H1 (cell line): ENCODE results near the gene TMEM255A. TPM values are rescaled to one million over a fixed set of nuclear protein-coding genes. Genes with fewer than 3 reads are reported as not detected.

Source experiments
- CTCF ChIA-PET: fragments of 300-600 bp; sonication (Branson Sonifier 250); formaldehyde crosslinking; loops from one replicate; lab custom pipeline; 2021; ENCODE audit not compliant: partially characterized antibody; lab: Charles Lee
- POLR2A ChIA-PET: fragments of 300-600 bp; sonication (Branson Sonifier 250); formaldehyde crosslinking; loops from one replicate; lab custom pipeline; 2021; ENCODE audit warnings: inconsistent platforms; ENCODE audit not compliant: partially characterized antibody; lab: Charles Lee
- DNase-seq, 2 experiments: peaks; one replicate each; pipeline versions ENCODE4 v3.0.0 to v3.0.0-alpha.2; 2010 to 2022; ENCODE audit warnings: low spot score in 2 of 2, low read depth in 1 of 2, mixed read lengths in 1 of 2
- FAIRE-seq: peaks from 2 replicates; lab custom pipeline; 2011; peaks lifted over from hg19 to GRCh38; lab: Jason Lieb, UNC
- H2AFZ ChIP-seq: 2 replicates; pipeline ENCODE4 v1.8.1; 2012; ENCODE audit warnings: low read length, inconsistent platforms
- H2AK5ac ChIP-seq: 2 replicates; pipeline ENCODE4 v1.6.1; 2013; ENCODE audit warnings: low read depth, low read length
- H2BK120ac ChIP-seq: replicated peaks from 2 replicates; pipeline ENCODE3; 2013; ENCODE audit warnings: low read depth, low read length, inconsistent platforms
- H2BK12ac ChIP-seq: 2 replicates; pipeline ENCODE4 v1.6.1; 2013; ENCODE audit warnings: low read depth, low read length
- H2BK15ac ChIP-seq: 2 replicates; pipeline ENCODE4 v1.6.1; 2013; ENCODE audit warnings: low read length
- H2BK20ac ChIP-seq: 2 replicates; pipeline ENCODE4 v1.6.1; 2013; ENCODE audit warnings: low read length
- H2BK5ac ChIP-seq: 2 replicates; pipeline ENCODE4 v1.6.1; 2013; ENCODE audit warnings: low read depth, low read length
- H3K14ac ChIP-seq: 2 replicates; pipeline ENCODE4 v1.6.1; 2013; ENCODE audit warnings: inconsistent platforms; ENCODE audit not compliant: insufficient read length
- H3K18ac ChIP-seq: 2 replicates; pipeline ENCODE4 v1.6.1; 2013; ENCODE audit warnings: low read length; ENCODE audit errors: extremely low read depth
- H3K23ac ChIP-seq: 2 replicates; pipeline ENCODE4 v1.6.1; 2013; ENCODE audit warnings: inconsistent platforms; ENCODE audit not compliant: insufficient read length
- H3K23me2 ChIP-seq: 2 replicates; pipeline ENCODE4 v1.6.1; 2013; ENCODE audit warnings: low read depth, low read length
- H3K27ac ChIP-seq: 2 replicates; pipeline ENCODE4 v1.6.1; 2011; ENCODE audit warnings: low read depth, low read length, inconsistent platforms
- H3K27me3 ChIP-seq, 4 experiments: replicated peaks in 1 of 4; 1 replicate in 1 of 4; 2 replicates in 3 of 4; pipeline versions ENCODE4 v1.6.1 to v1.8.1; 2011 to 2013; ENCODE audit warnings: low read length in 3 of 4, mild to moderate bottlenecking in 3 of 4, inconsistent platforms in 2 of 4, mixed read lengths in 2 of 4, moderate library complexity in 1 of 4; ENCODE audit not compliant: control insufficient read depth in 3 of 4, insufficient read depth in 3 of 4; ENCODE audit errors: extremely low read depth in 1 of 4
- H3K36me3 ChIP-seq, 4 experiments: 2 replicates each; pipeline versions ENCODE4 v1.6.1 to v1.8.1; 2011 to 2013; ENCODE audit warnings: mild to moderate bottlenecking in 4 of 4, low read length in 3 of 4, moderate library complexity in 2 of 4, control low read depth in 1 of 4, inconsistent platforms in 1 of 4; ENCODE audit not compliant: insufficient read depth in 4 of 4, control insufficient read depth in 2 of 4
- H3K4ac ChIP-seq: replicated peaks from 2 replicates; pipeline ENCODE3; 2013; ENCODE audit warnings: low read length, low read depth, mixed read lengths, inconsistent platforms; ENCODE audit not compliant: insufficient read length
- H3K4me1 ChIP-seq, 4 experiments: replicated peaks in 1 of 4; 1 replicate in 1 of 4; 2 replicates in 3 of 4; pipeline versions ENCODE4 v1.6.1 to v1.8.1; 2011 to 2013; ENCODE audit warnings: low read length in 3 of 4, inconsistent platforms in 2 of 4, mixed read lengths in 1 of 4; ENCODE audit not compliant: insufficient read depth in 4 of 4, control insufficient read depth in 3 of 4
- H3K4me2 ChIP-seq, 2 experiments: 2 replicates each; pipeline versions ENCODE4 v1.6.1 to v1.8.1; 2011 to 2013; ENCODE audit warnings: low read depth in 2 of 2, low read length in 2 of 2, control low read depth in 1 of 2, inconsistent platforms in 1 of 2, mild to moderate bottlenecking in 1 of 2; ENCODE audit not compliant: insufficient read depth in 1 of 2
- H3K4me3 ChIP-seq, 4 experiments: fragments of 200-600, 300-600 bp in 1 of 4; sonication (generic), shearing (Covaris generic), sonication (Bioruptor Twin) in 1 of 4; 2 replicates each; pipeline versions ENCODE4 v1.5.1 to v1.8.1; 2011 to 2016; ENCODE audit warnings: low read length in 4 of 4, low read depth in 3 of 4, control low read depth in 2 of 4, inconsistent platforms in 2 of 4, mild to moderate bottlenecking in 2 of 4, mixed read lengths in 1 of 4, moderate library complexity in 1 of 4; ENCODE audit not compliant: insufficient read depth in 2 of 4; ENCODE audit errors: extremely low read depth in 1 of 4
- H3K56ac ChIP-seq: replicated peaks from 2 replicates; pipeline ENCODE3; 2013; ENCODE audit warnings: low read depth, mild to moderate bottlenecking, mixed read lengths, low read length, inconsistent platforms; ENCODE audit not compliant: insufficient read length
- H3K79me1 ChIP-seq: 2 replicates; pipeline ENCODE4 v1.6.1; 2013; ENCODE audit warnings: low read depth, low read length, control low read depth
- H3K79me2 ChIP-seq, 2 experiments: 2 replicates each; pipeline versions ENCODE4 v1.6.1 to v1.8.1; 2012 to 2013; ENCODE audit warnings: low read length in 2 of 2, mild to moderate bottlenecking in 2 of 2, inconsistent platforms in 1 of 2; ENCODE audit not compliant: insufficient read depth in 2 of 2, control insufficient read depth in 1 of 2
- H3K9ac ChIP-seq, 4 experiments: replicated peaks in 1 of 4; 1 replicate in 1 of 4; 2 replicates in 3 of 4; pipeline versions ENCODE4 v1.6.1 to v1.8.1; 2011 to 2013; ENCODE audit warnings: low read depth in 3 of 4, low read length in 3 of 4, control low read depth in 2 of 4, mild to moderate bottlenecking in 2 of 4, moderate library complexity in 2 of 4, inconsistent platforms in 1 of 4; ENCODE audit errors: extremely low read depth in 1 of 4
- H3K9me3 ChIP-seq, 2 experiments: 2 replicates each; pipeline versions ENCODE4 v1.6.1 to v1.8.1; 2012 to 2013; ENCODE audit warnings: mild to moderate bottlenecking in 2 of 2, moderate library complexity in 2 of 2, control low read depth in 1 of 2, inconsistent platforms in 1 of 2, low read depth in 1 of 2, low read length in 1 of 2, mixed read lengths in 1 of 2; ENCODE audit not compliant: insufficient read depth in 2 of 2
- H4K20me1 ChIP-seq, 2 experiments: replicated peaks in 1 of 2; 2 replicates each; pipeline versions ENCODE3 to v1.8.1; 2011 to 2013; ENCODE audit warnings: inconsistent platforms in 2 of 2, low read length in 2 of 2, mild to moderate bottlenecking in 1 of 2; ENCODE audit not compliant: insufficient read depth in 2 of 2, control insufficient read depth in 1 of 2
- H4K5ac ChIP-seq: 2 replicates; pipeline ENCODE4 v1.6.1; 2013; ENCODE audit warnings: low read length, low read depth, mixed read lengths, inconsistent platforms; ENCODE audit not compliant: insufficient read length
- H4K8ac ChIP-seq: 2 replicates; pipeline ENCODE4 v1.8.0; 2013; ENCODE audit warnings: mild to moderate bottlenecking, moderate library complexity, low read length, inconsistent platforms; ENCODE audit not compliant: insufficient read depth; ENCODE audit errors: extremely low read depth
- H4K91ac ChIP-seq: replicated peaks from 2 replicates; pipeline ENCODE3; 2013; ENCODE audit warnings: low read length, mixed read lengths, inconsistent platforms; ENCODE audit not compliant: insufficient read length
- KDM4A ChIP-seq: IDR thresholded peaks from one replicate; pipeline ENCODE4 v1.7.1; 2012; ENCODE audit warnings: low read depth, mild to moderate bottlenecking, moderate library complexity, low read length, inconsistent platforms; ENCODE audit not compliant: severe bottlenecking
- SP2 ChIP-seq: IDR thresholded peaks from 2 replicates; pipeline ENCODE4 v1.6.1; 2012; ENCODE audit warnings: mild to moderate bottlenecking, low read length, inconsistent platforms
- polyA plus RNA-seq, 7 experiments: library from polyadenylated mRNA; depleted of rRNA in 3 of 7; stranded (reverse) in 5 of 7; unstranded in 2 of 7; fragments of >200 nt in 5 of 7; fragments of 200-250 nt in 2 of 7; gene quantifications; 1 replicate in 5 of 7; 2 replicates in 1 of 7; 4 replicates in 1 of 7; pipeline versions ENCODE4 v1.2.1 to v1.2.3, GENCODE V29; 2011 to 2013; ENCODE audit warnings: missing spikeins in 2 of 7, mixed read lengths in 2 of 7
- total RNA-seq: library from RNA; stranded (reverse); fragmentation: NEBNext Ultra II Directional; extraction: Animal tissue kit (Norgen Biotek cat#: 25700); gene quantifications from 2 replicates; pipeline ENCODE4 v1.2.1, GENCODE V29; 2021

TMEM255A gene
- total and polyA plus RNA-seq, 2 of the 8 experiments (the other 6 are each of a cell fraction or from before 2014, with no cell fraction given): 0.73 to 2.3 TPM

- Histone ChIP-seq H3K4me2 (no peak overlapping the region), H3K36me3 (no peaks in the 10 kb centered on the region), H3K4me3 (no peak overlapping the region), H2BK15ac (no peak overlapping the region), H4K5ac (no peak overlapping the region), H3K79me1 (no peaks in the 10 kb centered on the region), H3K18ac (no peak overlapping the region), H2AFZ (no peak overlapping the region), H2BK120ac (no peak overlapping the region), H3K23ac (no peak overlapping the region), H2BK5ac (no peak overlapping the region), H3K27ac (no peak overlapping the region), H4K91ac (no peak overlapping the region)
- DNase-seq (no peak), FAIRE-seq (no peak)
- TF ChIP-seq SP2 (no peak), KDM4A (no peak)
- TF ChIP-seq, all 59 proteins: peak for 0
- Histone ChIP-seq H3K56ac (no peak overlapping the region), H3K4ac (no peak overlapping the region), H2BK20ac (no peak overlapping the region), H3K14ac (no peak overlapping the region), H3K9ac (no peak overlapping the region), H4K8ac (no peak overlapping the region), H3K27me3 (no peaks in the 10 kb centered on the region), H3K23me2 (no peaks in the 10 kb centered on the region), H3K9me3 (no peaks in the 10 kb centered on the region), H2AK5ac (no peak overlapping the region), H2BK12ac (no peak overlapping the region), H4K20me1 (no peaks in the 10 kb centered on the region), H3K79me2 (no peaks in the 10 kb centered on the region), H3K4me1 (no peaks in the 10 kb centered on the region)
- ChIA-PET CTCF (interaction anchor here (1.9 kb wide), 1 partner anchor 9 kb away, joined by 8 read pairs; no protein-coding TSS in a partner anchor), POLR2A (interaction anchor here (0.6 kb wide), 1 partner anchor 36 kb away, joined by 3 read pairs; no protein-coding TSS in a partner anchor)
Measured at GRCh38 chrX:120290107-120290506, 21.2 kb downstream of the TMEM255A start.
